Right forelimb (tissue), 1 donor: ENCODE data around the gene ANO2.

Experiments used
- DNase-seq: peaks from one replicate; pipeline ENCODE4 v3.0.0-alpha.2; 2018

Gene ANO2

DNA sequence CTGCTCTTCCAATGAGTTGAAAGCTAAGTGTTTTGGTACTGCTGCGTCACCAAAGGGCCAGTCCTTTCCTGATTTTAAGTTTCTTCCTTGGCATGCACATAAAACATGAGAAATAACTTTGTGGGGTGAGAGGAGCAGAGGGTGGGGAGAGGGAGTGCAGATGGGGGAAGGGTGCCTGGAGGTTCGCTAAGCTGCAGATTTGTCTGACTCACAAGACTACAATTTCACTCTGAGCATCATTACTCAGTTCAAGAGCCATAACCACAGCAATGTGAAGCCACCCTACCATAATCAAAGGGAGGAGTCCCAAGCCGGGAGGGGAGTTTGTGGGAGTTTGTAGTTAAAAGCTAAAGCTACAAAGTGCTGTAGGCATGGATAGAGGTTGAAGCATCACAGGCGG lies 136.1 kb downstream of the ANO2 start:
- no peak for DNase-seq

DNA sequence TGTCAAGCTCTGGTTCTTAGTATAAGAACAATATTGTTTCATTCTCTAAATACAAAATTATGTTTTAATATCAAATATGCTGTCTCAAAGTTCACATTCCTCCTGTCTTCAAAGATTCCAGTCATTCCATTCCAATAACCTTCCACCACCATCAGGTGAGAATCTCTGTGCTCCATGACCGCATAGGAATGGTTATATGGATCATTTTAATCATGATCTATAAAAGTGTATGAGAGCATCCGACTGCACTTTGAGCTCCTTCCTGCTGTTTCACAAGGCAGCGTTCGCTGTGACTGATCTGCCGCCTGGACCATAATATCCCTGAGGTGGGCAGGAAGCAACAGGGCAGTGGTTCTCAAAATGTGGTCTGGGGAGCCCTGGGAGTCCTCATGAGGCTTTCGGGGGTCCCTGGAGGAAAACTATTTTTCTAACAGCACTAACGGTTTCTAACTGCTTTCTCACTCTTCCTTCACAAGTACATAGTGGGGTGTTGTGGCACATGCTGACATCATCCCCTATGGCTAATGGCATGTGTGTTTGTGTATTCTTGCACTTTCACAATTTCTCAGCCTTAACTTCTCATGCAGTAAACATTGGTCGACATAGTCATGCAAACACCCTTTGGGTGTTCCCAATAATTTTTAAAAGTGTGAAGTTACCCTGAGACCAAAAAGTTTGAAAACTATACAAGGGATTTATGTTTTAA lies 137.4 kb downstream of the ANO2 start:
- no peak for DNase-seq

DNA sequence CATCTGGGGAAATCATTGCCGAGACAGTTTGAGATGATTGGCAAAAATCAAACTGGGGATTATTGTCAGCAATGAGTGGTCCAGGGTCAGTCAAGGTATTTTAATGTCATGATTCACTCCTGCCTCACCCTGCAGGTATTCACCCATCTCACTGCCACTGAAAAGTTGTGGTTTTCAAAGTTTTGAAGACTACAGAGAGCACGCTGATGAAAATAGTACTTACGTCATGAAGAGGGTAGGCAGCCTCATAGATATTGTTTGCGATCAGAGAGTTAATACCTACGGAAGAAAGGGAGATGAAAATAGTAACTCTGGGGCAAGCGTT lies 138.0 kb downstream of the ANO2 start:
- DNase-seq: no peak

DNA sequence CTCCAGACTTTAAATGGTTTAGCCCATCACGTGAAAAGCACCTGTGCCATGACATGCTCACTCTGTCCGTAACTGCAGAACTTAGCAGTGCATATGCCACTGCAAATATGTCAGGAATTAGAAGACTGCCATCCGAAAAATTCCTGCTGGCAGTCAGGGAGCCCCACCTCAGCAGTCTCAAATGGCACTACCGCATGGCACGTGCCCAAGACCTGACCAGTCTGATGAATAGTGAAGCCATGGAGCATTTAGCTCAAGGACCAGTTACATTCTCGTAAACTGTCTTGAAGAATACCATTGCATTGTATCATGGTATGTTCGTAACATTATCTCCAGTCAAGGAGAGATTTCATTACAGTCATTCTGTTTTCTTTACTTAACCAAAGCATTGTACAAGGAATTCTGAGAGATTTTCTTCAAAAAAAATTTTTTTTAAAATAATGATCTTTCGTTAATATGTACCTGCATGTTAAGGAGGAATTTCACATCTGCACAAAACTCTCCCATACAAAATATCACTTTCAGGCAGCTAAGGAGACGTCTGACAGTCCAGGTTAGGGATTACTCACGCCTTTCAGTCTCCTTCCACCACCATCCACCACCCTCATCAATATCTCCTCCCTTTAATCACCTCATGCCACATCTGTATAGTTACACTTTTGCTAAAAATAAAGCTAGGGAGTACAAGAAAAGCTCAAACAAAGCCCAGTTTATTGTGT lies 138.5 kb downstream of the ANO2 start:
- DNase-seq: no peak

DNA sequence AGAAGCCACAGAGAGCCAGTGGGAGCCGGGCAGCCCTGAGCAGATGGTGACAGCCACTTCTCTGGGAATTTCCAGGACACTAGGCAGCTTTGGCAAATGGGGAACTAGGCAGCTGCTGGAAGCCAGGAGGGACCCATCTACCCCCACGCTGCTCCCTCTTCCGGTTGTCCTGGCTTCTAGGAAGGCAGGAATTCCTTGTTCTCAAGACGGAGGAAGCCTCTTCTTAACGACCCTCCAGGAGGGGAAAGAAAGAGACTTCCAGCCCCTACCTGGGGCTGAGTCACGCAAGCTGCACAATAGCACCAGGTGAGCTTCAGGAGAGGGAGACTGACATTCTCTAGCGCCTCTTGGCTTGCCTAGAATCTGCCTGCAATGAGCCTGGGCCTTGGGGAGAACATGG lies 141.5 kb downstream of the ANO2 start:
- no peak for DNase-seq

DNA sequence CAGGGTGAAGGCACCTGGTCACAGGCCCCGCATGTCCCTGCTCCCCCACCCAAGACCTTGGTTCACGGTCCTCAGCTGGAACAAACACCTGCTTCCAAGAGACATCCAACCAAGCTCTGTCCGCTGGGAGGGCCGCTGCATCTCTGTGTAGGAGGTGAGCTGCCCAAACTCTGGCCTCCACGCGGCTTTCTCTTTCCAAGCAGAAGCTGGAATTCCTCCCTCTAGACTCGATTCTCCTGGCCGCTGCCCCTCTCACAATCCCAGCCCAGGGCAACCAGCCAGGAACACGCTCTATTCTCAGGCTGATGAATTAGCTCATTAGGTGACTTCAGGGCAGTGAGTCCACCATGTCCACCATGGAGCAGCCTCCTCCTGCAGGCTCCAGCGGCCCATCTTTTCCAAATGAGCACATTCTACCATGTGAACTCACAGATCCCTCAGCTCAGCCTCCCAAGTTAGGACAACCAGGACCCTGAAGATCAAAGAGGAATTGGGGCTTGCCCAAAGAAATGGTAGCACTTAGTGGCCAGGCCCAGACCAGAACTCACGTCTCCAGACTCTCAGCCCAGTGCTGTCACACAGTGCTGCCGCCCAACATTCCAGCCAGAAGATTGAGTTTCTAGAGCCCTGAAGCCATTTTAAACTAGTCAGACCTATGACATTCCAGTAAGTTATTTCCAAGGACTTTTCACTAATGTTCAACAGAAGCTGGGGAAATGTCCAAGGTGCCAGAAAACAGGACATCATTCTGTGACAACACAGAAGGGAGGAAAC lies 146.6 kb downstream of the ANO2 start:
- no peak for DNase-seq

DNA sequence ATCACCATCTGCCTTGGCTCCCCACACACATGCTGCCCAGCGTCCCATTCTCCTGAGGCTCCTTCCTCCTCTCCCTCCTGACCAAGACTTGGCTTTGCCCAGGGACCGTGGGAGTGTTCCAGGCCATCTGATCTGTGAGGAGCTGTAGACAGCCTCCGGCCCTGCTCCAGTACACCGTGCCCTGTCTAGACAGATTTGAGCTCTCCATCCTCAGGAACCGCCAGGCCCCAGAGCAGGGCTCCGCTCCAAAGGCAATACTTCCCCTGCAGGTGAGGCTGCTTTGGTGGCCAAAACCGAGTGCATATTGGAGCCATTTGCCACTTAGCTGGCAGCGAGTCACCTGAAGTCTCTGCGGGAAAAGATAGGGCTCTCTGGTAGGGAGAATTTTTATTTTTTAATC lies 147.4 kb downstream of the ANO2 start:
- no peak for DNase-seq

DNA sequence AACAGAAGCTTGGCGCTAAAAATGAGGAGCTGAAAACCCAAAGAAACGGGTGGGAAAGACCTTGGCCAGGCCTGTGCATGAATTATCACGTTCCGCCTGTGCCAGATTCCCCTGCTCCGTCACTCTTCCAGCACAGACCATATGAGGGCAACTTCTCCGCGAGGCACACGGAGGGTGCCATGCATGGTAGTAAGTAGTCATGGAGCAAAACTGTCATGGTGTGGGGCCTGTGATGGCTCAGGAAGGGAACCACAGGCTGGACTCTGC lies 148.2 kb downstream of the ANO2 start:
- no peak for DNase-seq

DNA sequence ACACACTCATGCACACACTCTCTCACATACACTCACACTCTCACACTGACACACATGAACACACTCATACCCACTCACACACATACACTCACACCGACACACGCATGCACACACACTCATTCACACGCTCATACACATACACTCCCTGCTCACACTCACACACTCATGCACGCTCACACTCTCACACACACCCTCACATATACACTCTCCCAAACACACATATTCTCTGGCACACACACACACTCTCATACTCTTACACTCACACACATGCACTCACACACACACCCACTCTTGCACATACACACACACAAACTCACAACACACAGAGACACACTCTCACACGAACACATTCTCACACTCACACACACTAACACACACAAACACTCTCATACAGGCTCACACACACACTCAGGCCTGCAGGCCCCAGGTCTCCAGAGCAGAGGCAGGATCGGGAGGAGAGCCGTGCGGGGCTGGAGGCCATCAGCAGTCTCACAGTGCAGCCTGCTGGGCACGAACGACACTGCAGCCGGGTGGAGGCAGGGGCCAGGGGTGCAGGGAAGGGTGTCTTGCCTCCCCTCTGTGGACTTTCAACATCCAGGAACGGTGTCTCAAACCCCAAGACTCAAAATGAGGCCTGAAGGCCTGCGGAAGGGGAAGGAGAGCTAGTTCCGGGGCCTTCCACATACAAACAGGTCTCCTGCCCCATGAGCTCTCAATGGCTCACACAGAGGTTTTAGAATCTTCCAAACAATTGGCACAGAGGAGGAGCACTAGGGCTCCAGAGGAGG lies 148.7 kb downstream of the ANO2 start:
- DNase-seq: peak; percentile 83

DNA sequence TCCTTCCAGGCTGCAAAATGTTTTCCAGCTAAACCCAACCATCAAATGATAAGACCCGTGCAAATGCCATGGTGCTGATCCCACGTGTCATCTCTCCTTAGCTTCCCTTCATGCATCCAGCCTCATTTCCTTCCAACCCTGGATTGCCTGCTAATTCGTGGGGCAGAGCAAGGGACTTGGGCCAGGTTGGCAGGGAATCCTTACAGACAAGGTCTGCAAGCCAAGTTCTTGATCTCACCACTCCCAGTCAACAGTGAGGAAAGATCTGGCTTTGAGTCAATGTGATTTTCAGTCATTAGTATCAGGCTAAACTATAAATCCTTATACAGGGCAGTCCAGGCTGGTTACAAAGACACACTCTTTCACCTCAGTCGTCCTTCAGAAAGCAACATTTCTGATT lies 150.9 kb downstream of the ANO2 start:
- peak; percentile 40 for DNase-seq

DNA sequence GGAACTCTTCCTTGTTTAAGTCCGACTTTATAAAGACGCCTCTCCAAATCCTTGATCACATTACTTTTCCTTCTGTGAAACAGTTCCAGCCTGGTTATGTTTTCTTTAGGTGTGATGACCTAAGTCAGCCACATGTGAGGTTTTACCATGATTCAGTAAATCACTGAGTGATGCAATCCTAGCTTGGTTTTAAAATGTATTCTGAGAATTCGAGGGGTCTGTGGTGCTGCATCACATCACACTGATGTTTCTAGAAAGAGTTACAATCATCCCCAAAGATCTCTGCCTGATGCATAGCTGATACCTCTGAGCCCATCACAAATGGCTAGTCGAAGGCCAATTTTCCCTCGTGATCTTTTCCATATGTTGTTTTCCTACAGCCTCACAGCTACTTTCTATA lies 152.7 kb downstream of the ANO2 start:
- DNase-seq: peak; percentile 19

DNA sequence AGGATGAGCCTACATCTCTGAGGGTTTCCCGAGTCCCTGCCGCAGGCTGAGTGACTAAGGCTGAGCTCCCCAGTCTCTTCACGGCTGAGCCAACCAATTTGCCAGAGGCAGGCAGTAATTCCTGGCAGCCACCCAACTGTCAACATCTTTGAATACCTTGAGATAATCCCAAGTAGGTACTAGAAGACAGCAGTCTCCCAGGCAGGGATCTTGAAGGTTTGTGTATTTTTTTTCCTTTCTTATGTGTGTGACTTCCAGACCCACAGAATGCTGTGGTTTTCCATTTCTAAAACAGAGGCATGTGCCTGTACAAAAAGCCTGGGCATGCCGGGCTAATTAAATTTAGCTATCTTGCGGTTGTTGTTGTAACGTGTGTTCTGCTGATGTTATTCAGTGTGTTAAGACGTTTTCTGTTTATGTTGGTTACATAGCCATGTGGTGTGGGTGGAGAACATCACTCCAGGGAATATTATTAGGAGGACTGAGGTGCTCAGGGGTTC lies 155.5 kb downstream of the ANO2 start:
- DNase-seq: peak; percentile 26

DNA sequence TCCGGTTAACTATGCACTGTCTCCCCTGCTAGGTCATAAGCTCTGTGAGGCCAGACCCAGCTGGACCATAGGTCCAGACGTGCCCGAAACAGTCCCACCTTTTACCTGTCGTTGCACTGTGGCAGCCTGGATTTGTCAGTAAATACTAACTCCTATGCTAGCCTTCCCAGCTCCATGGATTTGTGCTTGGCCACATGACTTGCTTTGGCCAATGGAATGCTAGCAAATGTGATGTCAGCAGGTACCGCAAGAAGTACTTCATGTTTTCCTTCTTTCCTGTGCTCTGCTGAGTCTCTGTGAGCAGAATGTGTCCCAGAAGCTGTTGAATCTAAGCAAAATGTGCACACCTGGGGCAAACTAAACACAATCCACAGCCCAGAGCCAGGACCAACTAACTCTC lies 157.2 kb downstream of the ANO2 start:
- DNase-seq: peak; percentile 20

DNA sequence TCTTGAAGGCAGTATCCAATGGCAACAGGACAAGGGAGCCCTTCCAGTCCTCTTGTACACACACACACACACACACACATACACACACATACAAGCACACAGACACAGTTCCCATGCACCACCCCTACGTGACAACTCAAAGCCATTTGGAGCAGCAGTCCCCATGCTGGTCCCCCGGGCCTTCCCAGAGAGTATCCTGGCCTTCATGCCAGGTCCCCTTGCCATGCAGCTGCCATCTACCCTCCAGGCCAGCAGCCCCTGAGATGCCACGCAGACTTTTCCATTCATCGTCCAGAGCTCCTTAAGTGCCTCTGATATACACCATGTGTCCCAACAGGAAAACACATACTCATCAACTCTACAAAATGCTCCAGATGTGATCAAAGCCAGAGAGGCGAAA lies 159.5 kb downstream of the ANO2 start:
- peak; percentile 35 for DNase-seq

DNA sequence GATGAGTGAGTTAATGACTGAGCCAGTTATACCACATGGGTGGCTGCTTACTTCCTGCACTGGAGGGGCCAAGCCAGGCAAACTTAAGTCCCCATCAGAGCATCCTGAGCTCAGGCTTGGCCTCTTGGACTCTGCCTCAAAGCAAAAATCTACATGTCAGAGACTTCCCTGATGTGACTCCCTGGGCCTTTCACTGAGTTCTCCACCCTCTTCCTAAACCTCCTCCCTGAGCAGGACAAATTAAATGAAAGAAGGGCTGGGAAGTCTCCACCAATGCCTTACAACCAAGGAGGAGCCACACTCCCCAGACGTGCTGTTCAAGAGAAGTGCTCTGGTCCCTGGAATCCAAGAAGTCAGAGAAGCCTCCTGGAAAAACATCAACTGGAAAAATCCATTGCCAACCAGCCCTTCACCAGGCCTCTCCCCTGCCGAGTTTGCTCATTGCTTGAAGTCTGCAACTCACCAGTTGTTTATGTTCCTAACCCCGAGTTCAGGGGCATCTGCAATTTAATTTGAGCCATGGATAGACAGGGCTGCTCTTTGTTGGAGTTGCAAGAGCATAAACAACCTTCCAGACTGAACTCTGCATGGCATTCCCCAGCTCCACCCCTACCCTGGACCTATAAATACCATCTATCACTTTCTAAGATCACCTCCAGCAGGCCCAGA lies 160.5 kb downstream of the ANO2 start:
- peak; percentile 37 for DNase-seq

DNA sequence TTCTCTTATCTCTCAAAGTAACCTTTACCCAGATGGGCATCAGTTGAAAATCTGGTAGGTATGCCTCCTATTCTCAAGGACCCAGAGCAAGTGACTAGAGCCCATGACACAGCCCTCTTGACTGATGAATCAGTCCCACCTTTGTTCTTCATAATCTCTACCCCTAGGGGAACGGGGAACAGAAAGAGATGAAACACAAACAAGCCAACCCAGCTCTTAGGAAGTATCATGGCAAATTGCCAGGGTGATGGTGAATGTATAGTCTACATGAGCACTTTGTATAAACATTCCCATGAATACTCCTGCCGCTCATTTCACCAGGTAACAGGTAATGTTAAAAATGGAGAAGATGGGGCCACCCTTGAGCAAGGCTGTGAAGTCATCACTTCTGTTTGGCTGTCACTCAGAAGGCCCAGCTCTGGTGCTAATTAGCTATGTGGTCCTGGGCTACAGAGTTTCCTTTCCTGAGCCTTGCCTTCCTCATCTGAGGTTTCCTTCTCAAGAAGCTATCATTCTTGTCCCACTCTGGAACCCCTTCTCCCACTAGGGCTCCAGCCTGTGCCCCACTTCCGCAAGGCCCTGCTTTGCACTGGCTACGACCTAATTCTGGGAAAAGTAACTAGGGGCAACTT lies 161.7 kb downstream of the ANO2 start:
- no peak for DNase-seq

DNA sequence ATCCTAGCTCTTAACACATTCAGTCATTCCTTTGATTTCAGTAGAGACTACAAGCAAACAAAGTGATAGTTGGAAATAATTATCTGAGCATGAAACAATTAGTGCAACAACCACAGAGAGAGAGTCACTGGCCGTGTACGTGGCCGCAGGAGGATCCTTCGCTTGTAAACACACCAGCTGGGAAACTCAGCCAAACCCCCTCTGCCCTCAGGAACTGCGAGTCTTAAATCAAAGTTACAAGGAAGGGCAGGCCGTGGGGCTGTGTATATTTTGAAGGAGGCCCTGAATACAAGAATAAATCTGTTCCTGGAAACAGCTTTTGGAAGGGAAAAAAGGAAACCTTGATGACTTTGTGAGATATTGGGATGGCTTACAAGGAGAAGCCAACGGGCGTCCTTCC lies 164.5 kb downstream of the ANO2 start:
- DNase-seq: peak; percentile 41

DNA sequence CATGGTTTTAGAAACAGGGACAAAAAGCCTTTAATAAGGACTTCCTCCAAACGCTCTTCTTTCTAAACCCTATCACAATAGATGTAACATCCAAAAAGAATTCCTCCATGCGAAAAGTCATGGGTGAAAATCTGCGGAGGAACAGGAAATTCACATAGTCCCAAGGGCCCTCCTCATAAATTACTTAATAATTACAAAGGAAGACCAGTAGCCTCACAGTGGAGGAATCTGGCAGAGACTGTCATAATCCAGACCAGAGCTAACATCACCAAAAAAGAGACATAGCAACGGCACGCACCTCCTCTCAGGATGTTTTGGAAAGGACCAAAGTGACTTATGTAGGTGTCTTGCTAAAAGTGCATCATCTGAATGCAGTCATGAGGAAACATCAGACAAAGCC lies 165.7 kb downstream of the ANO2 start:
- DNase-seq: no peak

DNA sequence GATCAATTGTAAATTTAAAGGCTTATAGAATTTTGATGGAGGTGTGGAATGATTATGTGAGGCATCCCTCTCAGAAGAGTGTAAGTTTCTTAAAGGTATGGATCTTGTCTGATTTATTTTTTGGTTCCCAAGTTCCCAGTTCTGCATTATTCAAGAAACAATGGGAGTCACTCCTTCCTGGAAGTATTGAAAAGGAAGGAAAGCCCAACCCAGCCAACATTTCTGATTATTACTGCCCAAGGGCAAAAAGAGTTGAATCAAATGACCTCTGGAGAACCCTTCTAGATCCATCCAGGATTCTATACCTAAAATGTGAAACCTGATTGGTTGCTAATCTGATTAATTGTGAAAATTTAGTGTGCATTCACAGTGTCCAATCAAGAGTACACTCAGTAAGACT lies 166.2 kb downstream of the ANO2 start:
- no peak for DNase-seq

DNA sequence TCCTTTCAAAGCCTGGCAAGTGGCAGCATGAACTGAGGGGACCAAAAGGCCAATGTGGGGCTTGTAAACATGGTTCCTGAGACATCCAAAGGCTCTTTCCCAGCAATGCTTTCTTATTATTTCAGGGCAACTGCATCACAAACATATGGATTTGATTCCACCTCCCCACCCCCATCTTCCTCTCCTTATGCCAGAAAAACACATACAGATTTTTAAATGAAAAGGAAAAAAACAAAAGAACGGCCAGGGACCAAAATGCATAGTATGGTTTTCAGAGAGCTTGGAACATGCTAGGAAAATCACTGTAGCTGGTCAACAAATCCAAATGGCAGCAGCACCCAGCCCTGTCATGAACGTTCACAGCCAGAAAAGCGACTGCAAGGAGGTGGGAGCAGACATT lies 167.6 kb downstream of the ANO2 start:
- DNase-seq: no peak

DNA sequence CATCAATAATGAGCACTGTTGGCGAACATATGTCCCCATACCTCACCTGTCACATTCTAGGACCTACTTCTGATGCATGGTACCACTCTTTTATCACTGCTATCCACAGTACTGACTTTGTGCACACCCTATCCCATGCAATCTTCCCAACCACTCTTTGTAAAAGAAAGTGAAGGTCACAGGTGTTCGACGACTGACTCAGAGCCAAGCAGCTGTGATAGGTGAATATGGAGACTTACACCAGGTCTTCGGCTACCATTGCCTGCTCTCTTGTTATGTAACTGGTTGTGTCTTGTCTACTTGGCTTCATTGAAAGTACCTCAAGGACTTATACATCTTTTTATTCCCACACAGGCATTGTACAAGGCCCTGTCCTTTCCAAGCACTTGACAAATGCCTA lies 169.0 kb downstream of the ANO2 start:
- no peak for DNase-seq

DNA sequence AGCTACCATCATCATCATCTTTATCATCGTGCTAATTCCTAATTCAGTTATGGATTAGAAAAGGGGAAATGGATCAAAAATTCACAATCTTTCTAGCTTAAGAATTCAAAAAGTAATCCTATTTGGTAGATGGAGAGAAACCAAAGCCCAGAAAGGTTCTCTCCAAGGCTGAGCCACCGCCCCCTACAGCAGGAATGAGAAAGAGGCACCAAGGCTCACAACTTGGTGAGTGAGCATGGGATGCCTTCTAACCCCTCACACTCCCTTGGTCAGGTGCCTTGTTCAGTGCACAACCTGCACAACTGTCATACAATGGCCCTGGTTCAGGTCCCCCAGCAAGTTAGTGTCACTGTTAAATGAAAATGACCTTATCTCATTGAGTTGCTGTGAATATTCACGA lies 171.5 kb downstream of the ANO2 start:
- DNase-seq: no peak
